WI38 (cell line): ENCODE measurements around the gene FGF1.

Source experiments
- H3K4me3 ChIP-seq: 2 replicates; pipeline ENCODE4 v1.5.1; 2011; ENCODE audit warnings: low read depth, mild to moderate bottlenecking, control low read depth, low read length
- CTCF ChIP-seq: IDR thresholded peaks from 2 replicates; pipeline ENCODE4 v1.5.1; 2012; ENCODE audit warnings: low read depth, mild to moderate bottlenecking, control low read depth, low read length

Gene FGF1

DNA sequence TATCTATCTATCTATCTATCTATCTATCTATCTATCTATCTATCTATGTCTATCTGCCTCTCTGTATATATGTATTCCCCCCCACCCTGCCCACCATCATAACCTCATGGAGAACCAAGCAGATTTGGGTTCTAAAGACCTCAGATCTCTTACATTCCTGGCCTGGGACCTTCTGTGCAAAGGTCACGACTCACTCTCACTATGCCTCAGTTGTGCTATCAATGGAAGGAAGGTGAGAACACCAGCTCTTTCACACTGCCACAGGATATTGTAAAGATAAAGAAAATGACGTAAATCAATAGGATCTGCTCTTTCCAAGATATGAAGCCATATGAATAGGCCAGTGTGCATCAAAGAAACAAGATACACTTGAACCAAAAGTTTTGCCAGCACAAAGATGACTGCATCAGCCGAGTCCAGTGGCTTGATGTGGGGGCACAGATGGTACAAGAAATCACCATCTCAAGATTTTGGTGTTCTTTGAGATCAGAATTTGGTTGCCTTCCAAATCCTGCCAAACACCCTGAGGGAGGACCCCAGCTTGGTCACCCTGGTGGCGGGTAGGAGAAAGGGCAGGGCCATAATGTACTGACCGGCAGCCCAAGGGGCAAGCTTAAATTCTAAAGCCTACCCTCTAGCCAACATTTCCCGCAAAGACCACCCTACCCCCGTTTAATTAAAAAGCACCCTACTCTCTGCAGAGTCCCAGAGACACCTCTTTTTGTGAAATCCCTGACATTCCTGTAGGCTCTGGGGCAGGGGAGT lies 8.4 kb upstream of the FGF1 start:
- TF ChIP-seq CTCF = no peak
- H3K4me3 ChIP-seq = no peak overlapping the region

GRCh38 chr5:142692321-142692894 lies 6.5 kb upstream of the FGF1 start:
- H3K4me3 ChIP-seq = no peak overlapping the region
- TF ChIP-seq CTCF = no peak

DNA sequence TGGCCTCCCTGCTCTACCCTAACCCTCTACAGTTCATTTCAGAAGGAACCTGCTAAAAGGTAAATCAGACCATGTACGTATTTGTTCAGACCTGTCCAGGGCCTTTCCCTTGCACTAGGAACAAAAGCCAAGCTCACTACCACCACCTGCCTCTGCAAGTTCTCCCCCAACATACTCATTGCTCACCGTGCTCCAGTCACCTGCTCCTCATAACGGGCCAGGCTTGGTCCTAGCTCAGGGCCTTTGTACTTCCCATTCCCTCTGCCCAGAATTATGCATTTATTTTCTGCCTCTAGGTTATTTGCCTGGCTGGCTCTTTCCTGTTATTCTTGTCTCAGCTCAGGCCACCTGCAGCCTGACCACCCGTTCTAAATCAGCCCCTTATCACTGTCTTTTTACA lies 4.8 kb upstream of the FGF1 start:
- no peak for TF ChIP-seq CTCF

DNA sequence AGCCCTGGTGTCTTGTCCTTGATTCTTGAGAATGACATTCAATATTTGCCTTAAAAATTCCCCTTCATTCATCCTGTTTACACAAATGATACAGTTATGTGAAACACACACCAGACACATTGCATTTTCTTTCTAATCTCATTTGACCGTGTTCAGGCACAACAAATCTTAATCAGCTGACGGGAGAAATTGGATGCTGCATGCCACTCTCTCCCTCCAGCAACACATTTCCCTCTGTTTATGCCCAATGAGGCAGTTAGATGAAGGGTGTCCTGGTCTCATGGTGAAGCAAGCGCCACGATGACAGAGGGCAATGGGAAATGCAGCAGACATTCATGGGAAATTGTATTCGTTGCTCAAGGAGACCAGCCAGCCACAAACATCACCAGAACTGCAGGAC lies 3.2 kb upstream of the FGF1 start:
- H3K4me3 ChIP-seq = no peak overlapping the region
- no peak for TF ChIP-seq CTCF

More for the DNA sequence above, 4.8 kb upstream of the FGF1 start:
- H3K4me3 ChIP-seq = no peak overlapping the region

- H3K4me3 ChIP-seq = no peak overlapping the region
- no peak for TF ChIP-seq CTCF
These were observed 2.5 kb upstream of the FGF1 start for GRCh38 chr5:142688281-142688989.

GRCh38 chr5:142686968-142687367 lies 1.1 kb upstream of the FGF1 start:
- no peak overlapping the region for H3K4me3 ChIP-seq
- TF ChIP-seq CTCF = no peak

DNA sequence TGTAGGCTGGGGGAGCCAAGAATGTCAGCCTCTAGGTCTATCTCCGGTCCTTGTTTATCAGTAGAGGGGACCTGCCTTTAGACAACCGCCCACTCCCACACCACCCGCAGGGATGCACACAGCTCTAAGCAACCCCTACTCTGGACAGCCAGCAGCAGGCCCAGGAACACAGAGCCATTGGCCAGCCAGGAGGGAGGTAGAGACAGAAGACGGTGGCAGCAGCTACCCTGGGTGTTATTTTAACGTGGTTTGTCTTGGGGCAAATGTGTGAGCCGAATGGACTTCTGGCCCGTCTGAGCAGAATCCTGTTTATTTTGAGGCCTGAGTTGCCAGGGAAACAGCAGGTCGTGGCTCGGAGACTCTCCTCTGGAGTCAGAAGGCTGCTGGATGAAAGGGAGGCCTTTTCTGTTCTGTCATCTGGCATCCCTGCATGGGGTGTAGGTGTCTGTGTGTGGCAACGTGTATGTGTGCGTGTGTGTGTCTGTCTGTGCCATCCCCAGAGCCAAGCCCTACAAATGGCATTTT lies 382 bp upstream of the FGF1 start:
- no peak for TF ChIP-seq CTCF
- no peak overlapping the region for H3K4me3 ChIP-seq
